GM21390 (cell line): ENCODE data around the gene GRAMD2A.

ENCODE experiments used
- ATAC-seq: cut with Tn5 transposase; IDR thresholded peaks from one replicate; pipeline ENCODE4 v1.9.1; 2021; ENCODE audit not compliant: unreplicated experiment

The GRAMD2A gene

GRCh38 chr15:72168808-72169190 lies 28.8 kb downstream of the GRAMD2A start:
- ATAC-seq: no peak

- no peak for ATAC-seq
Measured at GRCh38 chr15:72168131-72168807, 29.3 kb downstream of the GRAMD2A start.

- ATAC-seq: no peak
Measured at GRCh38 chr15:72167445-72167844, 30.1 kb downstream of the GRAMD2A start.

GRCh38 chr15:72166716-72167417 lies 30.7 kb downstream of the GRAMD2A start:
- no peak for ATAC-seq

GRCh38 chr15:72163719-72164118 lies 33.9 kb downstream of the GRAMD2A start:
- no peak for ATAC-seq

GRCh38 chr15:72162569-72162968 lies 35.0 kb downstream of the GRAMD2A start:
- ATAC-seq: no peak

GRCh38 chr15:72161361-72162132 lies 36.0 kb downstream of the GRAMD2A start:
- ATAC-seq: no peak

- no peak for ATAC-seq
Measured at GRCh38 chr15:72160696-72161245, 36.8 kb downstream of the GRAMD2A start.

- ATAC-seq: no peak
Measured at GRCh38 chr15:72156928-72157327, 40.7 kb downstream of the GRAMD2A start.

- peak; percentile 76 for ATAC-seq
Measured at GRCh38 chr15:72155635-72156616, 41.7 kb downstream of the GRAMD2A start.

GRCh38 chr15:72155003-72155621 lies 42.5 kb downstream of the GRAMD2A start:
- ATAC-seq: no peak

- ATAC-seq: no peak
Measured at GRCh38 chr15:72154316-72154715, 43.3 kb downstream of the GRAMD2A start.

- ATAC-seq: no peak
Measured at GRCh38 chr15:72153269-72154000, 44.2 kb downstream of the GRAMD2A start.

GRCh38 chr15:72147418-72147817 lies 50.2 kb downstream of the GRAMD2A start:
- no peak for ATAC-seq

- no peak for ATAC-seq
Measured at GRCh38 chr15:72146934-72147333, 50.7 kb downstream of the GRAMD2A start.

- no peak for ATAC-seq
Measured at GRCh38 chr15:72146221-72146620, 51.4 kb downstream of the GRAMD2A start.

- peak; percentile 100 for ATAC-seq
Measured at GRCh38 chr15:72141171-72142084, 56.2 kb downstream of the GRAMD2A start.

- no peak for ATAC-seq
Measured at GRCh38 chr15:72140088-72140487, 57.5 kb downstream of the GRAMD2A start.
